ENCODE measurements around the gene PRKAG2.

The PRKAG2 gene

GRCh38 chr7:151732834-151733592 is 143.9 kb downstream of the PRKAG2 start:
- no peak for DNase-seq (ENCODE audit: extremely low read depth in 1 of 2, low read depth in 1 of 2)

DNA sequence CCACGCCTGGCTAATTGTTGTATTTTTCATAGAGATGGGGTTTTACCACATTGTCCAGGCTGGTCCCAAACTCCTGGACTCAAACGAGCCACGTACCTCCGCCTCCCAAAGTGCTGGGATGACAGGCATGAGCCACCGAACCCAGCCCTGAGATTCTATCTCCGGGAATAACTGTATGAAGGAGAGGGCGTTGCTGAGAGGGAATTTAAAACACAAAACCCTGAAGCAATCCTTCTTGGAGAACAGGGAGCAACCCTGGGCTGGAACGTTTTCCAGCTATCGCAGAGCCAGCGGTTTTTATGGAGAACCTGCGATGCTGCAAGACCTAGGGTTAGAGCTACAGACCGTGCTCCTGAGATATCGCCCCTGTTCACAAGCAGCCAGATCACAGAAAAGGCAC is 144.6 kb downstream of the PRKAG2 start:
- no peak for DNase-seq (ENCODE audit: extremely low read depth in 1 of 2, low read depth in 1 of 2)

GRCh38 chr7:151731022-151731441 is 145.9 kb downstream of the PRKAG2 start:
- no peak for DNase-seq (ENCODE audit: extremely low read depth in 1 of 2, low read depth in 1 of 2)

- DNase-seq (ENCODE audit: extremely low read depth in 1 of 2, low read depth in 1 of 2): no peak
These were observed 146.3 kb downstream of the PRKAG2 start for GRCh38 chr7:151730591-151730990.

- DNase-seq (ENCODE audit: extremely low read depth in 1 of 2, low read depth in 1 of 2): no peak
These were observed 147.4 kb downstream of the PRKAG2 start for GRCh38 chr7:151729521-151729921.

DNA sequence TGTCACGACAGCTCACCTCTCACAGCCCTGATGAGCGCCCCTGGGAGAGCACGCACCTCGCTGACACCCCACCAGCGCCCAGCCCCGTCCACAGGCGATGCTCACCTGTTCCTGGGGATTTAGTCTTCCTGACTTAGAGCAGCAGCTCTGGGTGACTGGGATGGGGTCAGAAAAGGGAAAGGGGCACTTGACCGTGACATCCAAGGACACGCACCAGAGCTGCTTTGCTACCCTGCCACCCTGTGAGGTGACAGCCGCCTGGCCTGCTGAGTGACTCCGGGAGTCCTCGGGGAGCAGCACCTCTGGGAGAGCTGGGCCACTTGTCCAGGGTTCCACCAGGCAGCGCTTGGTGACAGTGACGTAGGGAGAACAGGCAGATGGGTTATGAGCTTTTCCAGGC is 148.2 kb downstream of the PRKAG2 start:
- no peak for DNase-seq (ENCODE audit: extremely low read depth in 1 of 2, low read depth in 1 of 2)

DNA sequence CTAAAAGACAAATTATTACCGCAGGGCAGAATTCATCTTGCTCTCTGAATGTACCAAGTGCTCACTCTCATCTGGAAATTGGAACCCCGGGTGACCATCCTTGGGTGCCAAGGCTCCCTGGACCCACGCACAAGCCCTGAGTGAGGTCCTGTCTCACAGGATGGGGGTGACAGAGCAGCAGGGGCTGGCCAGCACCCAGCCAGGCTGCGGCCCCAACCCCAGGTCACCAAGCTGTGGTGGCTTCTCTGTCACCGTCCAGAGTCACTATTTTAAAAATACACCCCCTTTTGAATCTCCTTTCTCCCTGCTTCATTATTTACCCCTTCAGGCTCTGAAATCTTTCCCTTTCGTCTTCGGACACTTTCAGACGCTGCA is 148.6 kb downstream of the PRKAG2 start:
- no peak for DNase-seq (ENCODE audit: extremely low read depth in 1 of 2, low read depth in 1 of 2)

DNA sequence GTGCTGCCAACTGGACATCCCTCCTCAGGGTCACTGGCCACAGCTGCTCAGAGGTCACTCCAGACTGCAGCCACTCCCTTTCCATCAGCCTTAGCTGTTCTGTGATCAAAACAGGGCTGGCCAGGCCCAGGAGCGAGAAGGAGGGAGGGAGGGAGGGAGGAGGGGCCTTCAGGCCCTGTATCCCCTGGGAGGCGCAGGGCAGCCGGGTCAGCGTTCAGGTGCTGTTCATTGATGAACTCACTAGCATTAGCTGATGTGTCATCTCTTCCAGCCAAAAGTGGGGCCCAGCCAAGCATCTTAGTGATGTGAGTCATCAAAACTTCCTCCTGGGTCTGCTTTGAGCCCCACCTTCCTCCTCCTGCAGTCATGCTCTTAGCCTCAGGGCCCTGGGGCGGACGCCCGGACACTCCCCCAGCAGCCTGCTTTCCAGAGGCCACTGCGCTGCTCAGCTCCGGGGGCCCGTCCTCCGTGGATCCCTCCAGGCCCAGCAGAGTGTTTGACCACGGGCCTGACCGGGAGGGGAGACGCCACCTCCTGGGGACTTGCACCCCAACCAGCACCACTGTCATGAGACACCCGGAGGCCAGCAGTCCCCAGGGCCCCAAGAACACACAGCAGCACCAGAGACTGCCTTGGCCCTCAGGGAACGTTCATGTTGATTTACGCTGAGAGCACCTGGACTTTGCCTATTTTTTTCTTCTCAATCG is 149.2 kb downstream of the PRKAG2 start:
- DNase-seq (ENCODE audit: extremely low read depth in 1 of 2, low read depth in 1 of 2): peak; percentile 26 to 69

GRCh38 chr7:151726652-151727578 is 150.0 kb downstream of the PRKAG2 start:
- no peak for DNase-seq (ENCODE audit: extremely low read depth in 1 of 2, low read depth in 1 of 2)

- no peak for DNase-seq (ENCODE audit: extremely low read depth in 1 of 2, low read depth in 1 of 2)
These were observed 150.9 kb downstream of the PRKAG2 start for GRCh38 chr7:151725844-151726651.

GRCh38 chr7:151724920-151725584 is 151.9 kb downstream of the PRKAG2 start:
- no peak for DNase-seq (ENCODE audit: extremely low read depth in 1 of 2, low read depth in 1 of 2)

GRCh38 chr7:151724250-151724915 is 152.5 kb downstream of the PRKAG2 start:
- no peak for DNase-seq (ENCODE audit: extremely low read depth in 1 of 2, low read depth in 1 of 2)

DNA sequence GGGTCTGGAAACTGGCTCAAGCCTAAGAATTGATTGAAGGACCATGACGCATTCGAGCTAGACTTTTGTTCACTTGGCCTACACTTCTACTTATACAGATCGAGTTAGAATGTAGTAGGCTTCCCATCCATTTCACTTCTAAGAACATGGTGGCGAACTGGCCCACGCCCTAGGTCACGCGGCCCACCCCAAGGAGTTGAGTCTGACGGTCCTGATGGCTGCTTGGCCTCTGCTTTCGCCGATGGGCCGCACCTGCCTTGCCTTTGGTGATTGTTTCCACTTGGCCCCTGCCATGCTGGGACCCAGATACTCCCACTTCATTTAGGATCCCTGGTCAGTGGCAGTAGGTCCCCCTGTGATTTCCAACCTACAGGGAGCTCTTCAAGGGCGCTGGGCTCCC is 153.6 kb downstream of the PRKAG2 start:
- DNase-seq (ENCODE audit: extremely low read depth in 1 of 2, low read depth in 1 of 2): no peak

- DNase-seq (ENCODE audit: extremely low read depth in 1 of 2, low read depth in 1 of 2): no peak
These were observed 154.4 kb downstream of the PRKAG2 start for GRCh38 chr7:151722533-151722932.

GRCh38 chr7:151721694-151722093 is 155.2 kb downstream of the PRKAG2 start:
- no peak for DNase-seq (ENCODE audit: extremely low read depth in 1 of 2, low read depth in 1 of 2)

- no peak for DNase-seq (ENCODE audit: extremely low read depth in 1 of 2, low read depth in 1 of 2)
These were observed 155.7 kb downstream of the PRKAG2 start for GRCh38 chr7:151721236-151721635.

DNA sequence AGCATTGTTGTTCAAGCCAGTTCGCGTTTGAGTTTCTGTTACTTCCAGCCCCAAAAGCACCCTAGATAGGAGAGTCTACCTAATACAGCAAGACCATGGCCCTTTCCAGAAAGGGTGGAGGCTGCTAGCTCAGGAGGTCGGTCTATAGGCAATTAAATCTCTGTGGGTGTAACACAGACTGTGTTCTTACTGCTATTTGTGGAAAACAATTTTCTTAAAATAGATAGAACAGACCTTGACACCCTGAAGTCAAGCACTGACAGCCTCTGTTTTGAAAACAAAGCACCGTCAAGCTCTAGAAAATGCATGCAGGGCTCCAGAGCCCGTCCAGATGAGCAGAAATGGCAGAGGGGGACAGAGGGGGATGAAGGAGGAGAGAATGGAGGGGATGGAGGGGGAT is 156.6 kb downstream of the PRKAG2 start:
- no peak for DNase-seq (ENCODE audit: extremely low read depth in 1 of 2, low read depth in 1 of 2)

DNA sequence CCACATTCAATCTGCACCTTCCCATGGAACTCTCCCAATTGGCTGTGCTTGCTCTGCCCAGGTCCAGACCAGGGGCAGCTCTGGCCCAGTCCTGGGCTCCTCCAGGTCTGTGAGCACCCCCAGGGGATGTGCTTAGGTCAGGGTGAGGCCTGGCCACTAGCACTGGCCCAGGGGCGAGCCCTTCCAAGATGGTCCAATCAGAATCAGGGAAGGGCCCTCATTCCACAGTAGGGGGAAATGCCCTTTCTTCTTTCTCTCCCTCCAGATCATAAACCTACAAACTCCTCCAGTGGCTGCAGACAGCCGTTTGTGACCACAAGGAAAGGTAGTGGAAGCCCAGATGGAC is 157.0 kb downstream of the PRKAG2 start:
- no peak for DNase-seq (ENCODE audit: extremely low read depth in 1 of 2, low read depth in 1 of 2)

DNA sequence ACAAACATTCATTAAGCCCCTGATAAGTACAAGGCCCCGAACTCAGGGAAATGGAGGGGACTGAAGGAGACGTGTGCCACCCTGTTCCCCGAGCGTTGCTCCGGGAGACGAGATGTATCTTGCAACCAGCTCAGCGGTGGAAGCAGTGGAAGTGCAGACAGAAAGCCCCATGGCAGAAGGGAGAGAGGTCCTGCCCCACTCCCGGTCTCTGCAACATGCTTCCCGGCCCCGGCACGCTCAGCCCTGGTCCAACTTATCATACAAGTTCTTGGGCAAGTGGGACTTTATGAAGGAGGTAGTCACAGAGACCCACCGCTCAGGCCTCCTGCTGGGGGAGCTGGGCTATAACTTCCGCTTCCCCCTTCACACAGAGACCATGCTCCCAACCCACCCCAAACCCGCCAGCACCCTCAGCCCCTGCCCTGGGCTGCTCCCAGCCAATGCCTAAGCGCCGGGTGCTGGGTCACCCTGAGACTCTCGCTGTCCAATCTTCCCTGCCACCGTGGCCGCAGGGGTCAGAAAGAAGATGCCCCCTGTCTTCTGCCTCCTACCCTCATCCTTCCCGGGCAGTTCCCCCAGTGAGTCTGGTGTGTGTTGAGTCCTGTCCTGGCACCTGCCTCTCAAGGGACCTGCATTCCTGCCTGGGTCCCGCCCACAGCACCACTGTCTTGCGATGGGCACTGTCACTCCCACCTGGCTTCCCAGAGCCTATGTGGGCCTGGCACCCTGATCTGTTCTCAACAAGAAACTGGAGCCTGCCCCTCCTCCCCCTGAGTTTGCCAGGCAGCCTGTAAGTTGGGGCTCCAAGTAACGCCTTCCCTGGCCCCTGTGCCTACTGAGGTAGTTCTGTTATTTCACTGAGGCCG is 157.7 kb downstream of the PRKAG2 start:
- no peak for DNase-seq (ENCODE audit: extremely low read depth in 1 of 2, low read depth in 1 of 2)
